RWPE2 (cell line): ENCODE measurements around the gene NPLOC4.

Experiments
- ATAC-seq: fragments of 200-7000 bp; cut with Tn5 transposase; 3 replicates; pipeline ENCODE4 v1.9.1; 2021; ENCODE audit warnings: low read depth
- DNase-seq: peaks from one replicate; pipeline ENCODE4 v3.0.0-alpha.2; 2020; ENCODE audit warnings: low spot score
- H3K27ac ChIP-seq: fragments of 450-650 bp; 2 replicates; pipeline ENCODE4 v1.5.1; 2017; ENCODE audit warnings: mild to moderate bottlenecking; ENCODE audit not compliant: poor library complexity, severe bottlenecking
- H3K27me3 ChIP-seq: fragments of 250-450 bp; sonication (Bioruptor Pico); 2 replicates; pipeline ENCODE4 v1.5.1; 2021; ENCODE audit warnings: mild to moderate bottlenecking, moderate library complexity; ENCODE audit not compliant: insufficient read depth, poor library complexity, severe bottlenecking
- H3K36me3 ChIP-seq: fragments of 250-450 bp; sonication (Bioruptor Pico); 2 replicates; pipeline ENCODE4 v1.5.1; 2020; ENCODE audit warnings: low read depth, mild to moderate bottlenecking, moderate library complexity
- H3K4me1 ChIP-seq: fragments of 250-450 bp; sonication (Bioruptor Pico); 2 replicates; pipeline ENCODE4 v1.5.1; 2021; ENCODE audit warnings: mild to moderate bottlenecking, moderate library complexity; ENCODE audit not compliant: insufficient read depth, poor library complexity, severe bottlenecking
- H3K4me3 ChIP-seq: fragments of 250-450 bp; sonication (Bioruptor Pico); 2 replicates; pipeline ENCODE4 v1.5.1; 2021; ENCODE audit warnings: mild to moderate bottlenecking, moderate library complexity; ENCODE audit not compliant: severe bottlenecking
- H3K9me3 ChIP-seq: fragments of 250-450 bp; sonication (Bioruptor Pico); 2 replicates; pipeline ENCODE4 v1.5.1; 2021; ENCODE audit warnings: mild to moderate bottlenecking, moderate library complexity; ENCODE audit not compliant: severe bottlenecking
- TF ChIP-seq, protein P1 (sequence below): fragments of 450-650 bp; IDR thresholded peaks from one replicate; pipeline ENCODE4 v1.5.1; 2017; ENCODE audit warnings: mild to moderate bottlenecking, moderate library complexity; ENCODE audit not compliant: poor library complexity, severe bottlenecking

The NPLOC4 gene

GRCh38 chr17:81556863-81557262 lies 80.0 kb downstream of the NPLOC4 start:
- Histone ChIP-seq H3K4me1 (peaks cover 8% of the 10 kb centered on the region), H3K4me3 (no peak overlapping the region), H3K27me3 (no peaks in the 10 kb centered on the region), H3K27ac (no peak overlapping the region), H3K9me3 (no peaks in the 10 kb centered on the region), H3K36me3 (peaks cover 44% of the 10 kb centered on the region)
- TF ChIP-seq, protein P1, sequence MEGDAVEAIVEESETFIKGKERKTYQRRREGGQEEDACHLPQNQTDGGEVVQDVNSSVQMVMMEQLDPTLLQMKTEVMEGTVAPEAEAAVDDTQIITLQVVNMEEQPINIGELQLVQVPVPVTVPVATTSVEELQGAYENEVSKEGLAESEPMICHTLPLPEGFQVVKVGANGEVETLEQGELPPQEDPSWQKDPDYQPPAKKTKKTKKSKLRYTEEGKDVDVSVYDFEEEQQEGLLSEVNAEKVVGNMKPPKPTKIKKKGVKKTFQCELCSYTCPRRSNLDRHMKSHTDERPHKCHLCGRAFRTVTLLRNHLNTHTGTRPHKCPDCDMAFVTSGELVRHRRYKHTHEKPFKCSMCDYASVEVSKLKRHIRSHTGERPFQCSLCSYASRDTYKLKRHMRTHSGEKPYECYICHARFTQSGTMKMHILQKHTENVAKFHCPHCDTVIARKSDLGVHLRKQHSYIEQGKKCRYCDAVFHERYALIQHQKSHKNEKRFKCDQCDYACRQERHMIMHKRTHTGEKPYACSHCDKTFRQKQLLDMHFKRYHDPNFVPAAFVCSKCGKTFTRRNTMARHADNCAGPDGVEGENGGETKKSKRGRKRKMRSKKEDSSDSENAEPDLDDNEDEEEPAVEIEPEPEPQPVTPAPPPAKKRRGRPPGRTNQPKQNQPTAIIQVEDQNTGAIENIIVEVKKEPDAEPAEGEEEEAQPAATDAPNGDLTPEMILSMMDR = no peak
- no peak for ATAC-seq
- DNase-seq = no peak

DNA sequence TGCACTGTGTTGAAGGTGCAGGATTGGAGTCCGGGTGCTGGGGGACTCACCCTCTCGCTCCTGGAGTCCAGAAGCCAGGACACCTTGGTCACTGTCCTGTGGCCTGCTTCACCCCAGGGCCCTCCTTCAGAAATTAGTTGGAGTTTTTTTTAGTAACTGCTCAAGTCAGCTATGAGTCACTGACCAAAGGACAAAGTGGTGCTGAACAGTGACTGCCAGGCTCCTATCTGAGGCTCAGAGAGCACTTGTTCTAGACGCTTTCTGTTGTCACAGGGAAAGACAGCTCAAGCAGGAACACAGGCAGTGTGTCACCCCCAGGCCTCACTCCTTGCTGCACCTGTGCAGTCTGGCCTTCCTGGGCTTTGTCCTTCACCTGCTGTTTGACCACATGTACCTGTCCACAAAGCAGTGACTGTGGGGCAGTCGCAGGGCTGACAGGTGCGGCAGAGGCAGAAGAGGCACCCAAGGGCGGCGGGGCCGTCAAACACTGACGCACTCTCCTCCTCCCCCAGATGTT lies 80.7 kb downstream of the NPLOC4 start:
- DNase-seq = peak; percentile 59

GRCh38 chr17:81553616-81554181 lies 83.2 kb downstream of the NPLOC4 start:
- H3K4me1 ChIP-seq = peaks cover 8% of the 10 kb centered on the region
- H3K27ac ChIP-seq = peak overlapping the region; percentile 91
- H3K9me3 ChIP-seq = no peaks in the 10 kb centered on the region
- no peaks in the 10 kb centered on the region for H3K27me3 ChIP-seq
- H3K4me3 ChIP-seq = peak overlapping the region; percentile 93
- TF ChIP-seq, protein P1 = no peak
- H3K36me3 ChIP-seq = peaks cover 34% of the 10 kb centered on the region
- peak; percentile 63 for ATAC-seq
- peak; percentile 82 for DNase-seq

More for the DNA sequence above, 80.7 kb downstream of the NPLOC4 start:
- peaks cover 38% of the 10 kb centered on the region for H3K36me3 ChIP-seq
- no peak for ATAC-seq
- peak overlapping the region; percentile 91 for H3K27ac ChIP-seq
- no peaks in the 10 kb centered on the region for H3K9me3 ChIP-seq
- TF ChIP-seq, protein P1 = no peak
- peaks cover 8% of the 10 kb centered on the region for H3K4me1 ChIP-seq
- H3K4me3 ChIP-seq = no peak overlapping the region
- no peaks in the 10 kb centered on the region for H3K27me3 ChIP-seq

GRCh38 chr17:81553018-81553615 lies 83.8 kb downstream of the NPLOC4 start:
- TF ChIP-seq, protein P1 = no peak
- Histone ChIP-seq H3K36me3 (peaks cover 34% of the 10 kb centered on the region), H3K4me3 (peak overlapping the region; percentile 93), H3K27ac (peak overlapping the region; percentile 91), H3K4me1 (peaks cover 8% of the 10 kb centered on the region), H3K9me3 (no peaks in the 10 kb centered on the region), H3K27me3 (no peaks in the 10 kb centered on the region)
- DNase-seq = peak; percentile 86
- peak; percentile 71 for ATAC-seq
